H1 (cell line): ENCODE results near the gene DIP2C. TPM values are rescaled to one million over a fixed set of nuclear protein-coding genes. Genes with fewer than 3 reads are reported as not detected.

Experiments
- CTCF ChIA-PET: fragments of 300-600 bp; sonication (Branson Sonifier 250); formaldehyde crosslinking; loops from one replicate; lab custom pipeline; 2021; ENCODE audit not compliant: partially characterized antibody; lab: Charles Lee
- POLR2A ChIA-PET: fragments of 300-600 bp; sonication (Branson Sonifier 250); formaldehyde crosslinking; loops from one replicate; lab custom pipeline; 2021; ENCODE audit warnings: inconsistent platforms; ENCODE audit not compliant: partially characterized antibody; lab: Charles Lee
- DNase-seq, 2 experiments: peaks; one replicate each; pipeline versions ENCODE4 v3.0.0 to v3.0.0-alpha.2; 2010 to 2022; ENCODE audit warnings: low spot score in 2 of 2, low read depth in 1 of 2, mixed read lengths in 1 of 2
- FAIRE-seq: peaks from 2 replicates; lab custom pipeline; 2011; peaks lifted over from hg19 to GRCh38; lab: Jason Lieb, UNC
- H2AFZ ChIP-seq: 2 replicates; pipeline ENCODE4 v1.8.1; 2012; ENCODE audit warnings: low read length, inconsistent platforms
- H2AK5ac ChIP-seq: 2 replicates; pipeline ENCODE4 v1.6.1; 2013; ENCODE audit warnings: low read depth, low read length
- H2BK120ac ChIP-seq: replicated peaks from 2 replicates; pipeline ENCODE3; 2013; ENCODE audit warnings: low read depth, low read length, inconsistent platforms
- H2BK12ac ChIP-seq: 2 replicates; pipeline ENCODE4 v1.6.1; 2013; ENCODE audit warnings: low read depth, low read length
- H2BK15ac ChIP-seq: 2 replicates; pipeline ENCODE4 v1.6.1; 2013; ENCODE audit warnings: low read length
- H2BK20ac ChIP-seq: 2 replicates; pipeline ENCODE4 v1.6.1; 2013; ENCODE audit warnings: low read length
- H2BK5ac ChIP-seq: 2 replicates; pipeline ENCODE4 v1.6.1; 2013; ENCODE audit warnings: low read depth, low read length
- H3K14ac ChIP-seq: 2 replicates; pipeline ENCODE4 v1.6.1; 2013; ENCODE audit warnings: inconsistent platforms; ENCODE audit not compliant: insufficient read length
- H3K18ac ChIP-seq: 2 replicates; pipeline ENCODE4 v1.6.1; 2013; ENCODE audit warnings: low read length; ENCODE audit errors: extremely low read depth
- H3K23ac ChIP-seq: 2 replicates; pipeline ENCODE4 v1.6.1; 2013; ENCODE audit warnings: inconsistent platforms; ENCODE audit not compliant: insufficient read length
- H3K23me2 ChIP-seq: 2 replicates; pipeline ENCODE4 v1.6.1; 2013; ENCODE audit warnings: low read depth, low read length
- H3K27ac ChIP-seq: 2 replicates; pipeline ENCODE4 v1.6.1; 2011; ENCODE audit warnings: low read depth, low read length, inconsistent platforms
- H3K27me3 ChIP-seq, 4 experiments: replicated peaks in 1 of 4; 1 replicate in 1 of 4; 2 replicates in 3 of 4; pipeline versions ENCODE4 v1.6.1 to v1.8.1; 2011 to 2013; ENCODE audit warnings: low read length in 3 of 4, mild to moderate bottlenecking in 3 of 4, inconsistent platforms in 2 of 4, mixed read lengths in 2 of 4, moderate library complexity in 1 of 4; ENCODE audit not compliant: control insufficient read depth in 3 of 4, insufficient read depth in 3 of 4; ENCODE audit errors: extremely low read depth in 1 of 4
- H3K36me3 ChIP-seq, 4 experiments: 2 replicates each; pipeline versions ENCODE4 v1.6.1 to v1.8.1; 2011 to 2013; ENCODE audit warnings: mild to moderate bottlenecking in 4 of 4, low read length in 3 of 4, moderate library complexity in 2 of 4, control low read depth in 1 of 4, inconsistent platforms in 1 of 4; ENCODE audit not compliant: insufficient read depth in 4 of 4, control insufficient read depth in 2 of 4
- H3K4ac ChIP-seq: replicated peaks from 2 replicates; pipeline ENCODE3; 2013; ENCODE audit warnings: low read length, low read depth, mixed read lengths, inconsistent platforms; ENCODE audit not compliant: insufficient read length
- H3K4me1 ChIP-seq, 4 experiments: replicated peaks in 1 of 4; 1 replicate in 1 of 4; 2 replicates in 3 of 4; pipeline versions ENCODE4 v1.6.1 to v1.8.1; 2011 to 2013; ENCODE audit warnings: low read length in 3 of 4, inconsistent platforms in 2 of 4, mixed read lengths in 1 of 4; ENCODE audit not compliant: insufficient read depth in 4 of 4, control insufficient read depth in 3 of 4
- H3K4me2 ChIP-seq, 2 experiments: 2 replicates each; pipeline versions ENCODE4 v1.6.1 to v1.8.1; 2011 to 2013; ENCODE audit warnings: low read depth in 2 of 2, low read length in 2 of 2, control low read depth in 1 of 2, inconsistent platforms in 1 of 2, mild to moderate bottlenecking in 1 of 2; ENCODE audit not compliant: insufficient read depth in 1 of 2
- H3K4me3 ChIP-seq, 4 experiments: fragments of 200-600, 300-600 bp in 1 of 4; sonication (generic), shearing (Covaris generic), sonication (Bioruptor Twin) in 1 of 4; 2 replicates each; pipeline versions ENCODE4 v1.5.1 to v1.8.1; 2011 to 2016; ENCODE audit warnings: low read length in 4 of 4, low read depth in 3 of 4, control low read depth in 2 of 4, inconsistent platforms in 2 of 4, mild to moderate bottlenecking in 2 of 4, mixed read lengths in 1 of 4, moderate library complexity in 1 of 4; ENCODE audit not compliant: insufficient read depth in 2 of 4; ENCODE audit errors: extremely low read depth in 1 of 4
- H3K56ac ChIP-seq: replicated peaks from 2 replicates; pipeline ENCODE3; 2013; ENCODE audit warnings: low read depth, mild to moderate bottlenecking, mixed read lengths, low read length, inconsistent platforms; ENCODE audit not compliant: insufficient read length
- H3K79me1 ChIP-seq: 2 replicates; pipeline ENCODE4 v1.6.1; 2013; ENCODE audit warnings: low read depth, low read length, control low read depth
- H3K79me2 ChIP-seq, 2 experiments: 2 replicates each; pipeline versions ENCODE4 v1.6.1 to v1.8.1; 2012 to 2013; ENCODE audit warnings: low read length in 2 of 2, mild to moderate bottlenecking in 2 of 2, inconsistent platforms in 1 of 2; ENCODE audit not compliant: insufficient read depth in 2 of 2, control insufficient read depth in 1 of 2
- H3K9ac ChIP-seq, 4 experiments: replicated peaks in 1 of 4; 1 replicate in 1 of 4; 2 replicates in 3 of 4; pipeline versions ENCODE4 v1.6.1 to v1.8.1; 2011 to 2013; ENCODE audit warnings: low read depth in 3 of 4, low read length in 3 of 4, control low read depth in 2 of 4, mild to moderate bottlenecking in 2 of 4, moderate library complexity in 2 of 4, inconsistent platforms in 1 of 4; ENCODE audit errors: extremely low read depth in 1 of 4
- H3K9me3 ChIP-seq, 2 experiments: 2 replicates each; pipeline versions ENCODE4 v1.6.1 to v1.8.1; 2012 to 2013; ENCODE audit warnings: mild to moderate bottlenecking in 2 of 2, moderate library complexity in 2 of 2, control low read depth in 1 of 2, inconsistent platforms in 1 of 2, low read depth in 1 of 2, low read length in 1 of 2, mixed read lengths in 1 of 2; ENCODE audit not compliant: insufficient read depth in 2 of 2
- H4K20me1 ChIP-seq, 2 experiments: replicated peaks in 1 of 2; 2 replicates each; pipeline versions ENCODE3 to v1.8.1; 2011 to 2013; ENCODE audit warnings: inconsistent platforms in 2 of 2, low read length in 2 of 2, mild to moderate bottlenecking in 1 of 2; ENCODE audit not compliant: insufficient read depth in 2 of 2, control insufficient read depth in 1 of 2
- H4K5ac ChIP-seq: 2 replicates; pipeline ENCODE4 v1.6.1; 2013; ENCODE audit warnings: low read length, low read depth, mixed read lengths, inconsistent platforms; ENCODE audit not compliant: insufficient read length
- H4K8ac ChIP-seq: 2 replicates; pipeline ENCODE4 v1.8.0; 2013; ENCODE audit warnings: mild to moderate bottlenecking, moderate library complexity, low read length, inconsistent platforms; ENCODE audit not compliant: insufficient read depth; ENCODE audit errors: extremely low read depth
- H4K91ac ChIP-seq: replicated peaks from 2 replicates; pipeline ENCODE3; 2013; ENCODE audit warnings: low read length, mixed read lengths, inconsistent platforms; ENCODE audit not compliant: insufficient read length
- CBX5 ChIP-seq: fragments of 300-800, 300-1000 bp; sonication (generic); IDR thresholded peaks from 2 replicates; pipeline ENCODE4 v1.7.1; 2016; ENCODE audit warnings: antibody characterized with exemption, low read length, low read depth
- CEBPB ChIP-seq: IDR thresholded peaks from 2 replicates; pipeline ENCODE4 v1.6.1; 2012; ENCODE audit warnings: low read depth, low read length
- CHD1 ChIP-seq: IDR thresholded peaks from 2 replicates; pipeline ENCODE4 v1.6.1; 2012; ENCODE audit warnings: low read depth, low read length, improper control_type of control experiment
- JUN ChIP-seq: IDR thresholded peaks from 2 replicates; pipeline ENCODE4 v1.6.1; 2011; ENCODE audit warnings: low read depth, mild to moderate bottlenecking, improper control_type of control experiment, low read length
- NANOG ChIP-seq: IDR thresholded peaks from 2 replicates; pipeline ENCODE4 v1.6.1; 2011; ENCODE audit warnings: low read length, low read depth, mild to moderate bottlenecking, inconsistent platforms; ENCODE audit not compliant: insufficient read depth, poor library complexity, severe bottlenecking
- POLR2A ChIP-seq, 2 experiments: IDR thresholded peaks; 1 replicate in 1 of 2; 2 replicates in 1 of 2; pipeline ENCODE4 v1.6.1; 2011; ENCODE audit warnings: low read depth in 2 of 2, low read length in 2 of 2, mild to moderate bottlenecking in 2 of 2; ENCODE audit errors: control extremely low read depth in 1 of 2
- RAD21 ChIP-seq, 2 experiments: IDR thresholded peaks in 1 of 2; conservative IDR thresholded peaks in 1 of 2; 2 replicates each; pipeline ENCODE4 v1.6.1; 2011; ENCODE audit warnings: low read depth in 2 of 2, low read length in 2 of 2, improper control_type of control experiment in 1 of 2, inconsistent platforms in 1 of 2, mild to moderate bottlenecking in 1 of 2, moderate library complexity in 1 of 2
- RXRA ChIP-seq: IDR thresholded peaks from 2 replicates; pipeline ENCODE4 v1.6.1; 2011; ENCODE audit warnings: low read depth, mild to moderate bottlenecking, low read length, moderate library complexity; ENCODE audit not compliant: insufficient read depth
- SP1 ChIP-seq: IDR thresholded peaks from 2 replicates; pipeline ENCODE4 v1.6.1; 2011; ENCODE audit warnings: low read depth, low read length
- WGBS, 2 experiments: shearing (Covaris generic) in 1 of 2; methylation state at CpG; one replicate each; pipeline versions ENCODE4 v1.1.6 to v1.1.7; 2013 to 2015; ENCODE audit warnings: low lambda C conversion rate in 2 of 2, mixed read lengths in 2 of 2, inconsistent platforms in 1 of 2, low coverage in 1 of 2, missing lambda C conversion rate in 1 of 2; ENCODE audit not compliant: insufficient replicate concordance in 2 of 2, insufficient coverage in 1 of 2, insufficient read length in 1 of 2; ENCODE audit errors: extremely low coverage in 1 of 2, missing lambda C conversion rate in 1 of 2; 5-methylcytosine and 5-hydroxymethylcytosine counted together
- polyA plus RNA-seq, 7 experiments: library from polyadenylated mRNA; depleted of rRNA in 3 of 7; stranded (reverse) in 5 of 7; unstranded in 2 of 7; fragments of >200 nt in 5 of 7; fragments of 200-250 nt in 2 of 7; gene quantifications; 1 replicate in 5 of 7; 2 replicates in 1 of 7; 4 replicates in 1 of 7; pipeline versions ENCODE4 v1.2.1 to v1.2.3, GENCODE V29; 2011 to 2013; ENCODE audit warnings: missing spikeins in 2 of 7, mixed read lengths in 2 of 7
- total RNA-seq: library from RNA; stranded (reverse); fragmentation: NEBNext Ultra II Directional; extraction: Animal tissue kit (Norgen Biotek cat#: 25700); gene quantifications from 2 replicates; pipeline ENCODE4 v1.2.1, GENCODE V29; 2021
- TF ChIP-seq, protein P1 (sequence below): IDR thresholded peaks from 2 replicates; pipeline ENCODE4 v1.6.1; 2012; ENCODE audit warnings: inconsistent platforms
- TF ChIP-seq, protein P2 (sequence below): IDR thresholded peaks from 2 replicates; pipeline ENCODE4 v1.6.1; 2012; ENCODE audit warnings: inconsistent platforms

The DIP2C gene
- total and polyA plus RNA-seq, 2 of the 8 experiments (the other 6 are each of a cell fraction or from before 2014, with no cell fraction given): 3.8 to 9.3 TPM

DNA sequence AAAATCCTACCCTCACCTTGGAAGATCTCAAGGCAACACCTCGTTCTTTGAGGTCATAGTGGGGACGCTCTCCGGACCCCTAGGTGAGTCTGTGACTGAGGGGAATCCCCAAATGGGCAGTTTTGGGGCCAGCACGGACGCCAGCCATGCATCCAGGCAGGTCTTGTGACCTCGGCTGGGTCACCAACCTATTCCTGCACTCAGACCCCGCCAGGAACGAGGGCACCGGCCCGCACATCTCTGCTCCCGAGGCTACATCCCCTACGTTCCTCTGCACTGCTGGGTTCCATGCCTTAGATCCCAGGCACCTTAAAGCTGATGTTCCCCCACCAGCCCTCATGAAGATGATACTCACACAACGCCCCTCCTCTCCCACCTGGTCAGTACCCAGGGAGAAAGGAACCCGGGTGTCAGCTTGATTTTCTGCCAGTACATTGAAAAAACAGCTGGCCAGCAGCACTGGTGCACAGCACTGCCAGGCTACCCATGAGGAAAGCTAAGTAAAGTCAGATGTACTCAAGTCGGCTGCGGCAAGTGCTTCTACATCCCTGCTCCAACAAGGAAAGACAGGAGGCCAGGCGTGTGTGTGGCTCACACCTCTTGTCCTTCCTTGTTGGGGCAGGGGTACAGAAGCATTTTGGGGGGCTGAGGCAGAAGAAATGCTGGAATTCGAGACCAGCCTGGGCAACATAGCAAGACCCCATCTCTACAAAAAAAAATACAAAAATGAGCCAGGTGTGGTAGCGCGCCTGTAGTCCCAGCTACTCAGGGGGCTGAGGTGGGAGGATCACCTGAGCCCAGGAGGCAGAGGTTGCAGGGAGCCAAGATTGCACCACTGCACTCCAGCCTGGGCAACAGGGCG lies 48.1 kb downstream of the DIP2C start:
- Histone ChIP-seq H3K9ac (no peak overlapping the region), H3K27ac (no peak overlapping the region), H2BK15ac (no peak overlapping the region), H3K23me2 (no peaks in the 10 kb centered on the region), H3K4me1 (peaks cover 2 to 4% (median 4%) of the 10 kb centered on the region in 4 experiments; a peak in 6 of 7 replicates), H3K18ac (no peak overlapping the region), H4K5ac (no peak overlapping the region), H3K4ac (no peak overlapping the region), H3K27me3 (no peaks in the 10 kb centered on the region), H4K91ac (no peak overlapping the region), H2BK5ac (no peak overlapping the region), H4K20me1 (peaks cover 0 to 23% of the 10 kb centered on the region in 2 experiments), H3K79me2 (peaks cover 0 to 17% of the 10 kb centered on the region in 2 experiments; a peak in 2 of 4 replicates), H4K8ac (peak overlapping the region; percentile 72; the same call in 1 of the 2 replicates), H3K56ac (no peak overlapping the region), H2BK120ac (no peak overlapping the region), H3K4me2 (no peak overlapping the region), H3K23ac (no peak overlapping the region), H3K36me3 (no peaks in the 10 kb centered on the region), H3K9me3 (0 out of 4 replicates have a peak, but pooled peaks cover 0 to 6% of the 10 kb centered on the region in 2 experiments), H2AK5ac (no peak overlapping the region), H2BK12ac (no peak overlapping the region), H3K79me1 (peaks cover 8% of the 10 kb centered on the region; the same call in 1 of the 2 replicates), H3K14ac (no peak overlapping the region), H3K4me3 (no peak overlapping the region), H2AFZ (no peak overlapping the region), H2BK20ac (no peak overlapping the region)
- FAIRE-seq: no peak
- no peak for DNase-seq
- ChIA-PET CTCF (no interaction called here), POLR2A (no interaction called here)
- WGBS, 2 experiments: 86% methylated on average over 21 of the region's 21 CpGs; no CpG with 5 or more reads in 1 of the 2 experiments
- TF ChIP-seq POLR2A (IDR thresholded peaks at IDR 0.05; ENCODE audit: control extremely low read depth in 1 of 2, low read depth in 2 of 2, low read length in 2 of 2): no peak
- no peak for TF ChIP-seq NANOG
- no peak for TF ChIP-seq JUN
- TF ChIP-seq RAD21 (IDR thresholded peaks at IDR 0.05 in 1 of 2, conservative IDR thresholded peaks at IDR 0.05 in 1 of 2; ENCODE audit: low read depth in 2 of 2, low read length in 2 of 2): no peak
- TF ChIP-seq SP1: no peak
- TF ChIP-seq, protein P1, sequence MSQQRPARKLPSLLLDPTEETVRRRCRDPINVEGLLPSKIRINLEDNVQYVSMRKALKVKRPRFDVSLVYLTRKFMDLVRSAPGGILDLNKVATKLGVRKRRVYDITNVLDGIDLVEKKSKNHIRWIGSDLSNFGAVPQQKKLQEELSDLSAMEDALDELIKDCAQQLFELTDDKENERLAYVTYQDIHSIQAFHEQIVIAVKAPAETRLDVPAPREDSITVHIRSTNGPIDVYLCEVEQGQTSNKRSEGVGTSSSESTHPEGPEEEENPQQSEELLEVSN: no peak
- TF ChIP-seq CBX5: no peak
- TF ChIP-seq RXRA: no peak
- TF ChIP-seq CHD1: no peak
- TF ChIP-seq, protein P2, sequence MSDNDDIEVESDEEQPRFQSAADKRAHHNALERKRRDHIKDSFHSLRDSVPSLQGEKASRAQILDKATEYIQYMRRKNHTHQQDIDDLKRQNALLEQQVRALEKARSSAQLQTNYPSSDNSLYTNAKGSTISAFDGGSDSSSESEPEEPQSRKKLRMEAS: no peak
- no peak for TF ChIP-seq CEBPB
